Fibroblast of skin of left quadriceps (primary cell): ENCODE data around the gene ZBTB42.

ENCODE experiments used
- DNase-seq, 2 experiments: peaks; one replicate each; pipeline ENCODE4 v3.0.0-alpha.2; 2013; ENCODE audit warnings: low read depth in 2 of 2

ZBTB42 gene

GRCh38 chr14:104782808-104783139, 18.1 kb upstream of the ZBTB42 start:
- no peak for DNase-seq

- DNase-seq: no peak
Measured at GRCh38 chr14:104783484-104784217, 17.2 kb upstream of the ZBTB42 start.

- no peak for DNase-seq
Measured at GRCh38 chr14:104784218-104784568, 16.7 kb upstream of the ZBTB42 start.

DNA sequence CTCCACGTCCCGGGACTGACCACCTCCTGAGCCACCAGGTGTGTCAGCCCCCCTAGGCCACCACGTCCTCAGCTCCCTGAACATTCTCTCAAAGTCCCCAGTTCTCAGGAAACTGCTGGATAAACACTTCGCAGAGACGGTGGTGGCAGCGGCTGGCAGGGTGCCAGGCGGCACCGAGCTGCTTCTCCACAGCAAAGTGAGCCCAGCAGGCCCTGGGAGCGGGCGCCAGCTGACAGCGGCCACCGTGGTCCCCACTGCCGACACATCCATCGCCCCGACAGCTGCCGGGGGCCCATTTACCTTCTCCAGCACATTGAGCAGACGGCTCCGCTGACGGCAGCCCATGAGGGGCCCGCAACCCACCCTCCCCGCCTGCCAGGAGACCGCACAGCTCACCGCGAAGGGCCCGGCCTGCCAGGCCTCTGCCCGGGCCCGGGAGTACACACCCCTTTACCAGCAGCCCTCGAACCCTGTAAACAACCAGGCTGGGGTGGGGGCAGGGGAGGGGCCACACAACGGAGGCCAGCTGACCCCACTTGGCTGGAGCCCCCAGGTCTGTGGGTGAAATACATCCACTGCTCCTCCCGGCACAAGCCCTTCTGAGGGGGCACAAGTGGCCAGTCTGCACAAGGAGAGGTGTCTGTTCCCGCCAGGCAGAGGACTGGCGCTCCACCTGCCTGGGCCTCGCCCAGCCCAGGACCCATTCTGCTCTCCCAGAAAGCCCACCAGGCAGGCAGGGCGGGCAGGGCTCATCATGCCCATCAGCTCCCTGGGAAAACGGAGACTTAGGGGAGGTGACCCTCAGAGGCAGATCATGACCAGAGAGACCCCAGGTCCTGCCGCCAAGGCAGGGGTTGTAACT, 15.8 kb upstream of the ZBTB42 start:
- DNase-seq: no peak

GRCh38 chr14:104785708-104786080, 15.2 kb upstream of the ZBTB42 start:
- DNase-seq: no peak

- no peak for DNase-seq
Measured at GRCh38 chr14:104786091-104786586, 14.8 kb upstream of the ZBTB42 start.

GRCh38 chr14:104786726-104787675, 13.9 kb upstream of the ZBTB42 start:
- no peak for DNase-seq

GRCh38 chr14:104787736-104788135, 13.2 kb upstream of the ZBTB42 start:
- DNase-seq: no peak

GRCh38 chr14:104788161-104788818, 12.6 kb upstream of the ZBTB42 start:
- DNase-seq: no peak

DNA sequence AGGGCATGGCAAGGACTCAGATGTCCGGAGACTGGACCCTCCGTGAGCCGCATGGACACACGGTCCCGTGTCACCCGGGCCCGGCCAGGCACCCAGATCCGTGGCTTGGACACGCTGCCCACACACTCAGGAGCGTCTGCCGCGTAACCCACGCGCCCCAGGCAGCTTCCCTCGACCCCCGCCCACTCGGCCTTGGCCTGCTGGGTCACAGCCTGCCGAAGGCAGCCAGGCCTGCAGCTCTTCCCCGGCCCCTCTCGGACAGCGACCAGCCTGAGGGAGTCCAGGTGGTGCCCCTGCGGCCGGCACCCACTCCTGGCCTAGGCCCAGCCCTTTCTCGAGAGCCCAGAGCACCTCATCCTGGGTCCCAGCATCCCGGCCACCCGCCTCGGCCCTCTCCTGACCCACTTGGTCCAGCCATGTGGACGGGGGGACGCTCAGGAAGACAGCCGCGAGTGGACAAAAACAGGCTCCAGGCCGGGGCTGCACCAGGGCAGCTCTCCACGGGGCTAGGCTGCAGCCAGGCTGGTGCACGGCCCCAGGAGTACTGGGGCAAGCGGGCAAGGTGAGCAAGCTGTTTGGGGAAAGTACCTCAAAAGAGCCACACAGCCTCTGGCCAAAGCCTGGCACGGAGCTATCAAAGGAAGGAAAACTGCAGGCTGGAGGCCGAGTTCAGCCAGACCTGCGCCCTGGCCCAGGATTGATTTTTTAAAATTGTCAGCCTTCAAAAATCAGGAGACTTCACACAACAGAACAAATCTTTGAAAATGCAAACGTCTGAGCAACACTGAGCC, 11.8 kb upstream of the ZBTB42 start:
- DNase-seq: no peak

DNA sequence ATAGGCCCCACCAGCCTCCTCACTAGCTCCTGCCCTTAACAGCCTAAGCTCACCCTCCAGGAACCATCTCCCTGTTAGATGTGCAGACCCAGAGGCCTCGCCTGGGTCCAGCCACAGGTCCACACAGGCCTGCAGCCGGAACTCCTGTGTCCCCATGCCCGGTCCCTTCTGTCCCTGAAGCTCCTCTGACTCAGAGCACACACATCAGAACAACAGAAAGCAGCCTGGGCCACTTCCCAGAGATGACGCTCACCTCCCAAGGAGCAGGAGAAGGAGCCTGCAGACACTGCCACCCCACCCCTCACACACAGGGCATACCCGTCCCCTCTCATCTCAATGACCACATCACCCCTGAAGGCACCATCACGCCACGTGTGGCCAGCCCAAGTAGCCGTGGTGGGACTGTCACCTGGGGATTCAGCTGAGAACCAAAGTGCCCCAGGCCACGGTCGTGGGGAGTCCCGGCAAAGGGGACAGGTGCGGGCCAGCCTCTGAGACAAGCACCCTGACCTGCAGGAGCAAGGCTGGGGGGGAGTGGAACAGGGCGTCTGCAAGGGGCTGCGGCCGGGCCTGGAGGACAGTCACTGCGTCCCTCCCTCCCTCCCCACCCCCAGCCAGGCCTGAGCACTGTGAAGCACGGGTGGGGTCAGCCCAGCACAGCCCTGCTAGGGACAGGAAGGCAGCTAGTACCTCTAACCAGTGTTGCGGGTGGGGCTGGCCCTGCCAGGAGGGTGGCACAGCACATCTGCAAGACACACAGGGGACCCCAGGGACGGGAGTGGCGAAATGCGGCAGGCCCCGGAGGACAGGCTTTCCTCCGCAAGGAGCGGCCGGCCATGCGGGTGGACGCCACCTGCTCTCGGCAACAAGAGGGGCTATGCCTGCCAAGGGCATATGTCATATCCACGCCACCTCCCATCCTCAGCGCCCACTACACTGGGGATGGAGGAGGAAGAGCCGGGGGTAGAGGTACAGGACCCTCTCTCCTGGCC, 10.9 kb upstream of the ZBTB42 start:
- DNase-seq: no peak

GRCh38 chr14:104791425-104791824, 9.5 kb upstream of the ZBTB42 start:
- no peak for DNase-seq

GRCh38 chr14:104792101-104792884, 8.6 kb upstream of the ZBTB42 start:
- no peak for DNase-seq

DNA sequence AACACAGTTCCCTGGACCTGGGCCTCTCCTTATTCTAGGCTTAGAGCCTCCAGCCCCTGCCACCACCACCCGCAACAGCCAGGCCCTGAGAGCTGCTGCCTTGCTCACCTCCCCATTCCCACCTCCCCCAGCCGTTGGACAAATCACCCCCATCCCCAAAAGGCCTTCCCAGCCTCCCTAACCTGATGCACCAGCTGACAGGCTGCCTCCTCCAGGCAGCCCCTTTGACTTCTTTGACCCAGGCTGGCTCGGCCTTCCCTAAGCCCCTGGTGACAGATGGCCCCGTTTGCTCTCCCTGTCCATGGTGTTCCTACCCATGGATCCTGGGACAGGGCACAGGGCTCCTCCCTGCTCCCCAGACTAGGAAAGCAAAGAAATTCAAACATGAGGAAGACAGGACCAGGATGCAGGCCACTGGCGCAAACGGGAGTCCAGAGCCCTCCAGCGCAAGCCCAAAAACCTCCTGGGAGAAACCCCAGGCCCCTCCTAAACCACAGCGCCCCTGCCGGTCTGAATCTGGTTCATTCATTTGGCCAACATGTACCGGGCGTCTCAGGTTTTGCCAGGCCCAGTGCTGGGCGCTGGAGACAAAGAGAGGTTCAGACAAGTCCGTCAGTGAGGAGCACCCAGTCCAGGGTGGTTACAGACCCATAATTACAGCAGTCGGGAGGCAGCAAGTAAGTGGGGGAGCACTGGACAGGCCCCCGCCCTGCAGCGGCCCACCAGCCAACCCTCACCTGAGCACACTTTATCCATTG, 7.8 kb upstream of the ZBTB42 start:
- DNase-seq: no peak

GRCh38 chr14:104793703-104793959, 7.3 kb upstream of the ZBTB42 start:
- DNase-seq: no peak

DNA sequence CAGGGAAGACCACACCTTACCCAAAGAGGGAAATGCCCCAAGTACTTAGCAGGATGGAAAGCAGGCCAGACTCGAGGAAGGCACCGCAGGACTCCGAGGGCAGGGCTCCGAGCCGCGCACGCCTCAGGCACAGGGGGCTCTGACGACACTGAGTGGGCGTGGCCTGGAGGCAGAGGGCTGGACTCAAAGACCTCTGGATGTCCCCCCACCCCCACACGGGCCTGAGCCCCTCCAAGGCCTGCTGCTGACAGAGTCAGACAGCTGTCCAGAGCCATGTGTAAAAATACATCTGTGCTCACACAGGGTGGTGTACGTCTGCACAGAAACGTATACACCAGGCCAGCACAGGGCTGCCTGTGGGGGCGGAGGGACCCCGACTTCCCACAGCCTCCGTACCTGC, 6.8 kb upstream of the ZBTB42 start:
- DNase-seq: peak; percentile 21 to 34

DNA sequence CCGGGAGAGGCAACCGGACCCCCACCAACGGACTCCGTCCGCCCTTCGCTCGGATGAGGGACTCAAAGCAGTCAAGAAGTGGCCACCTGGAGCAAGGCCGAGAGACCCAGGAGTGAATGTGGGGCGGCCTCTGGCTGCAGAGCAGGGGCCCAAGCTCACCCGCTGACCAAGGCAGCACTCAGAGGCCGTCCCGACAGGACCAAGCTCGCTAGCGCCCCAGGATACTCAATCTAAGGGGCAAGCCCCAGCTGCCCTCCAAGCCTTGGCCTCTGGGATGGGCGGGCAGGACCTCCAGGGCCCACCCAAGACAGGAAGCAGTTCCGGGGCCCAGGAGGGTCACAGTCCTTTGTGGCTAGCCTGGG, 6.3 kb upstream of the ZBTB42 start:
- DNase-seq: no peak
